GM12878 (cell line): ENCODE data around the gene GBP2. TPM values are rescaled to one million over a fixed set of nuclear protein-coding genes. Genes with fewer than 3 reads are reported as not detected.
A peak's percentile ranks its signal among the peaks of the same experiment; 100 is the strongest.

ENCODE experiments used
- ATAC-seq: fragments of 200-7000 bp; cut with Tn5 transposase; 3 replicates; pipeline ENCODE4 v1.9.1; 2020; ENCODE audit warnings: mild to moderate bottlenecking, moderate library complexity
- BruUV-seq: library from RNA; stranded (reverse); fragments of 400-500 nt; replicated peaks from 2 replicates; lab custom pipeline; 2021; lab: Mats Ljungman, UMichigan
- CTCF ChIA-PET: fragments of 300-600 bp; sonication (Branson Sonifier 250); formaldehyde crosslinking; extraction: SDS; loops from one replicate; lab custom pipeline; 2021; ENCODE audit warnings: inconsistent platforms; lab: Yijun Ruan, JAX
- POLR2A ChIA-PET: fragments of 350-600 bp; formaldehyde crosslinking; extraction: SDS; loops from one replicate; lab custom pipeline; 2021; ENCODE audit warnings: inconsistent platforms; lab: Charles Lee
- RAD21 ChIA-PET: fragments of 300-600 bp; sonication (Branson Sonifier 250); formaldehyde crosslinking; loops from one replicate; lab custom pipeline; 2023; ENCODE audit warnings: antibody characterized with exemption; ENCODE audit not compliant: unreplicated experiment; lab: Charles Lee
- SMC1A ChIA-PET: fragments of 300-600 bp; sonication (Branson Sonifier 250); formaldehyde crosslinking; loops from one replicate; lab custom pipeline; 2023; ENCODE audit not compliant: unreplicated experiment, uncharacterized antibody; lab: Charles Lee
- DNase-seq: peaks from one replicate; pipeline ENCODE4 v3.0.0-alpha.2; 2011; ENCODE audit warnings: low read depth, low spot score
- FAIRE-seq: peaks from 3 replicates; lab custom pipeline; 2011; peaks lifted over from hg19 to GRCh38; lab: Jason Lieb, UNC
- H2AFZ ChIP-seq: 2 replicates; pipeline ENCODE4 v1.6.0; 2011; ENCODE audit warnings: low read depth, low read length, control low read depth; ENCODE audit not compliant: control insufficient read depth
- H3K27ac ChIP-seq: 2 replicates; pipeline ENCODE4 v1.5.1; 2011; ENCODE audit warnings: control low read depth; ENCODE audit not compliant: control insufficient read depth, insufficient read depth
- H3K27me3 ChIP-seq, 2 experiments: replicated peaks in 1 of 2; 2 replicates each; pipeline versions ENCODE4 v1.6.0 to v1.6.1; 2011; ENCODE audit warnings: low read length in 1 of 2; ENCODE audit not compliant: control insufficient read depth in 2 of 2, insufficient read depth in 2 of 2
- H3K36me3 ChIP-seq, 2 experiments: 2 replicates each; pipeline ENCODE4 v1.5.1; 2011; ENCODE audit warnings: low read length in 1 of 2; ENCODE audit not compliant: control insufficient read depth in 2 of 2, insufficient read depth in 2 of 2
- H3K4me1 ChIP-seq: 2 replicates; pipeline ENCODE4 v1.6.1; 2011; ENCODE audit warnings: mild to moderate bottlenecking, low read length, moderate library complexity, mixed read lengths; ENCODE audit not compliant: control insufficient read depth, insufficient read depth
- H3K4me2 ChIP-seq: 2 replicates; pipeline ENCODE4 v1.6.0; 2011; ENCODE audit warnings: control low read depth; ENCODE audit not compliant: control insufficient read depth, insufficient read depth
- H3K4me3 ChIP-seq: fragments of 200-600 bp; sonication (generic); 2 replicates; pipeline ENCODE4 v1.5.1; 2016
- H3K79me2 ChIP-seq: 2 replicates; pipeline ENCODE4 v1.6.0; 2011; ENCODE audit warnings: low read length; ENCODE audit not compliant: control insufficient read depth, insufficient read depth
- H3K9ac ChIP-seq: 2 replicates; pipeline ENCODE4 v1.8.0; 2011; ENCODE audit warnings: low read length, control low read depth, mixed read lengths; ENCODE audit not compliant: control insufficient read depth, insufficient read depth
- H3K9me3 ChIP-seq: replicated peaks from 3 replicates; pipeline ENCODE4 v1.5.1; 2011; ENCODE audit warnings: mild to moderate bottlenecking, low read length; ENCODE audit not compliant: control insufficient read depth, insufficient read depth
- H4K20me1 ChIP-seq: 2 replicates; pipeline ENCODE4 v1.6.0; 2011; ENCODE audit not compliant: control insufficient read depth, insufficient read depth
- ATF3 ChIP-seq: IDR thresholded peaks from 2 replicates; pipeline ENCODE4 v1.6.1; 2011; ENCODE audit warnings: low read depth, mild to moderate bottlenecking, low read length, moderate library complexity, borderline replicate concordance; ENCODE audit errors: extremely low read depth
- EGR1 ChIP-seq, 2 experiments: IDR thresholded peaks; 1 replicate in 1 of 2; 2 replicates in 1 of 2; pipeline ENCODE4 v1.6.1; 2011 to 2012; ENCODE audit warnings: low read depth in 2 of 2, low read length in 2 of 2, borderline replicate concordance in 1 of 2, mild to moderate bottlenecking in 1 of 2, moderate library complexity in 1 of 2
- ELK1 ChIP-seq: IDR thresholded peaks from 2 replicates; pipeline ENCODE4 v1.6.1; 2012; ENCODE audit warnings: low read depth, low read length, improper control_type of control experiment
- ETV6 ChIP-seq, 2 experiments: fragments of 450-650 bp in 1 of 2; IDR thresholded peaks in 1 of 2; conservative IDR thresholded peaks in 1 of 2; 2 replicates each; pipeline ENCODE4 v1.6.1; 2014; ENCODE audit warnings: antibody characterized with exemption in 1 of 2, borderline replicate concordance in 1 of 2, low read depth in 1 of 2, mild to moderate bottlenecking in 1 of 2, moderate library complexity in 1 of 2
- FOS ChIP-seq: IDR thresholded peaks from 3 replicates; pipeline ENCODE4 v1.6.1; 2011; ENCODE audit warnings: borderline replicate concordance; ENCODE audit not compliant: insufficient read length; ENCODE audit errors: extremely low read depth
- HDAC2 ChIP-seq: fragments of 200-600 bp; sonication (generic); IDR thresholded peaks from 2 replicates; pipeline ENCODE4 v1.6.1; 2017
- MAX ChIP-seq: IDR thresholded peaks from 2 replicates; pipeline ENCODE4 v1.6.1; 2012; ENCODE audit warnings: low read depth, low read length, improper control_type of control experiment
- NBN ChIP-seq: fragments of 450-650 bp; IDR thresholded peaks from 2 replicates; pipeline ENCODE4 v1.6.1; 2016
- POLR2AphosphoS2 ChIP-seq: IDR thresholded peaks from 2 replicates; pipeline ENCODE4 v1.6.1; 2011; ENCODE audit warnings: low read depth, mild to moderate bottlenecking, low read length, improper control_type of control experiment, moderate library complexity
- RELB ChIP-seq: fragments of 450-650 bp; IDR thresholded peaks from 2 replicates; pipeline ENCODE4 v1.6.1; 2017; ENCODE audit warnings: low read depth, mild to moderate bottlenecking, moderate library complexity
- SIX5 ChIP-seq: IDR thresholded peaks from 2 replicates; pipeline ENCODE4 v1.6.1; 2011; ENCODE audit warnings: mild to moderate bottlenecking, low read depth, low read length, moderate library complexity; ENCODE audit not compliant: severe bottlenecking
- SMARCA5 ChIP-seq: fragments of 450-650 bp; IDR thresholded peaks from 2 replicates; pipeline ENCODE4 v1.6.1; 2017; ENCODE audit warnings: mild to moderate bottlenecking
- SP1 ChIP-seq: IDR thresholded peaks from one replicate; pipeline ENCODE4 v1.6.1; 2011; ENCODE audit warnings: low read depth, low read length
- SREBF2 ChIP-seq: IDR thresholded peaks from 2 replicates; pipeline ENCODE4 v1.6.1; 2012; ENCODE audit warnings: mild to moderate bottlenecking, low read length
- SUPT20H ChIP-seq: IDR thresholded peaks from 2 replicates; pipeline ENCODE4 v1.6.1; 2011; ENCODE audit warnings: low read depth, mild to moderate bottlenecking, low read length, moderate library complexity, borderline replicate concordance; ENCODE audit not compliant: control insufficient read depth
- TCF12 ChIP-seq: IDR thresholded peaks from 2 replicates; pipeline ENCODE4 v1.6.1; 2011; ENCODE audit warnings: low read depth, mild to moderate bottlenecking, low read length
- in situ Hi-C: fragments of 300-500 bp; cut with MboI; formaldehyde crosslinking; loops from 9 replicates; pipeline ENCODE4 v1.14.3; 2018; ENCODE audit warnings: mixed read lengths
- intact Hi-C: fragments of 100-400 bp; cut with micrococcal nuclease; formaldehyde crosslinking; loops from one replicate; pipeline ENCODE4 v1.14.2; 2022; ENCODE audit not compliant: unreplicated experiment
- polyA plus RNA-seq, 11 experiments: library from polyadenylated mRNA; depleted of rRNA in 4 of 11; unstranded in 6 of 11; stranded (reverse) in 5 of 11; fragments of >200 nt; fragmentation: Nextera tagmentation in 4 of 11; fragmentation: Illumina TruSeq in 1 of 11; extraction: Ambion mirVana in 4 of 11; extraction: Trizol in 1 of 11; gene quantifications; 1 replicate in 1 of 11; 2 replicates in 10 of 11; pipeline versions ENCODE4 v1.2.1 to v1.2.3, GENCODE V29; 2011 to 2016; ENCODE audit warnings: inconsistent platforms in 2 of 11, missing spikeins in 2 of 11, low read depth in 1 of 11
- total RNA-seq, 4 experiments: library from RNA; depleted of rRNA in 3 of 4; stranded (reverse); fragments of >200 nt in 3 of 4; fragmentation: Illumina TruSeq in 1 of 4; extraction: Trizol in 1 of 4; gene quantifications; 2 replicates each; pipeline versions ENCODE4 v1.2.1 to v1.2.3, GENCODE V29; 2013 to 2021

Gene GBP2
- total and polyA plus RNA-seq, 10 of the 15 experiments (the other 5 are each of a cell fraction or from before 2014, with no cell fraction given), result 1.6 to 5.9 (median 3.2) TPM

GRCh38 chr1:89104147-89104546 is 21.8 kb downstream of the GBP2 start (continued):
- no peak for TF ChIP-seq ATF3
- no peak for TF ChIP-seq NBN
- no peak for TF ChIP-seq SUPT20H
- no peak for TF ChIP-seq MAX
- no peak for TF ChIP-seq SREBF2
- no peak for TF ChIP-seq ELK1
- no peak for TF ChIP-seq SP1

- Histone ChIP-seq H3K27ac (no peak overlapping the region), H3K9ac (no peak overlapping the region), H3K27me3 (no peaks in the 10 kb centered on the region), H3K79me2 (no peaks in the 10 kb centered on the region), H4K20me1 (no peaks in the 10 kb centered on the region), H3K4me1 (no peaks in the 10 kb centered on the region), H3K4me3 (no peak overlapping the region), H3K9me3 (no peaks in the 10 kb centered on the region), H3K4me2 (no peak overlapping the region), H3K36me3 (no peaks in the 10 kb centered on the region), H2AFZ (no peak overlapping the region)
- POLR2A ChIA-PET, result no interaction called here
- SMC1A ChIA-PET, result no interaction called here
- CTCF ChIA-PET, result no interaction called here
- BruUV-seq, result no TSS peak
- intact Hi-C loops, result no loop called here
- RAD21 ChIA-PET, result no interaction called here
- DNase-seq, result no peak
- FAIRE-seq, result peak; percentile 47
- no peak for ATAC-seq
- no peak for TF ChIP-seq HDAC2
- no peak for TF ChIP-seq SIX5
- no peak for TF ChIP-seq RELB
- no peak for TF ChIP-seq SMARCA5
- no peak for TF ChIP-seq ETV6 (conservative IDR thresholded peaks at IDR 0.05 in 1 of 2, IDR thresholded peaks at IDR 0.05 in 1 of 2; ENCODE audit: borderline replicate concordance in 1 of 2, low read depth in 1 of 2)
- no peak for TF ChIP-seq SREBF2
- TF ChIP-seq EGR1 (IDR thresholded peaks at IDR 0.05; ENCODE audit: borderline replicate concordance in 1 of 2, low read depth in 2 of 2, low read length in 2 of 2), result no peak
- TF ChIP-seq POLR2AphosphoS2, result no peak
- no peak for TF ChIP-seq FOS
- no peak for TF ChIP-seq TCF12
- in situ Hi-C loops, result no loop called here
These were observed 23.9 kb downstream of the GBP2 start for GRCh38 chr1:89102021-89102420.
